GM12878 (cell line): ENCODE results near the gene S1PR4. TPM values are rescaled to one million over a fixed set of nuclear protein-coding genes. Genes with fewer than 3 reads are reported as not detected.

Experiments
- ATAC-seq: fragments of 200-7000 bp; cut with Tn5 transposase; 3 replicates; pipeline ENCODE4 v1.9.1; 2020; ENCODE audit warnings: mild to moderate bottlenecking, moderate library complexity
- BruUV-seq: library from RNA; stranded (reverse); fragments of 400-500 nt; replicated peaks from 2 replicates; lab custom pipeline; 2021; lab: Mats Ljungman, UMichigan
- CTCF ChIA-PET: fragments of 300-600 bp; sonication (Branson Sonifier 250); formaldehyde crosslinking; extraction: SDS; loops from one replicate; lab custom pipeline; 2021; ENCODE audit warnings: inconsistent platforms; lab: Yijun Ruan, JAX
- POLR2A ChIA-PET: fragments of 350-600 bp; formaldehyde crosslinking; extraction: SDS; loops from one replicate; lab custom pipeline; 2021; ENCODE audit warnings: inconsistent platforms; lab: Charles Lee
- RAD21 ChIA-PET: fragments of 300-600 bp; sonication (Branson Sonifier 250); formaldehyde crosslinking; loops from one replicate; lab custom pipeline; 2023; ENCODE audit warnings: antibody characterized with exemption; ENCODE audit not compliant: unreplicated experiment; lab: Charles Lee
- SMC1A ChIA-PET: fragments of 300-600 bp; sonication (Branson Sonifier 250); formaldehyde crosslinking; loops from one replicate; lab custom pipeline; 2023; ENCODE audit not compliant: unreplicated experiment, uncharacterized antibody; lab: Charles Lee
- DNase-seq: peaks from one replicate; pipeline ENCODE4 v3.0.0-alpha.2; 2011; ENCODE audit warnings: low read depth, low spot score
- FAIRE-seq: peaks from 3 replicates; lab custom pipeline; 2011; peaks lifted over from hg19 to GRCh38; lab: Jason Lieb, UNC
- H2AFZ ChIP-seq: 2 replicates; pipeline ENCODE4 v1.6.0; 2011; ENCODE audit warnings: low read depth, low read length, control low read depth; ENCODE audit not compliant: control insufficient read depth
- H3K27ac ChIP-seq: 2 replicates; pipeline ENCODE4 v1.5.1; 2011; ENCODE audit warnings: control low read depth; ENCODE audit not compliant: control insufficient read depth, insufficient read depth
- H3K27me3 ChIP-seq, 2 experiments: replicated peaks in 1 of 2; 2 replicates each; pipeline versions ENCODE4 v1.6.0 to v1.6.1; 2011; ENCODE audit warnings: low read length in 1 of 2; ENCODE audit not compliant: control insufficient read depth in 2 of 2, insufficient read depth in 2 of 2
- H3K36me3 ChIP-seq, 2 experiments: 2 replicates each; pipeline ENCODE4 v1.5.1; 2011; ENCODE audit warnings: low read length in 1 of 2; ENCODE audit not compliant: control insufficient read depth in 2 of 2, insufficient read depth in 2 of 2
- H3K4me1 ChIP-seq: 2 replicates; pipeline ENCODE4 v1.6.1; 2011; ENCODE audit warnings: mild to moderate bottlenecking, low read length, moderate library complexity, mixed read lengths; ENCODE audit not compliant: control insufficient read depth, insufficient read depth
- H3K4me2 ChIP-seq: 2 replicates; pipeline ENCODE4 v1.6.0; 2011; ENCODE audit warnings: control low read depth; ENCODE audit not compliant: control insufficient read depth, insufficient read depth
- H3K4me3 ChIP-seq: fragments of 200-600 bp; sonication (generic); 2 replicates; pipeline ENCODE4 v1.5.1; 2016
- H3K79me2 ChIP-seq: 2 replicates; pipeline ENCODE4 v1.6.0; 2011; ENCODE audit warnings: low read length; ENCODE audit not compliant: control insufficient read depth, insufficient read depth
- H3K9ac ChIP-seq: 2 replicates; pipeline ENCODE4 v1.8.0; 2011; ENCODE audit warnings: low read length, control low read depth, mixed read lengths; ENCODE audit not compliant: control insufficient read depth, insufficient read depth
- H3K9me3 ChIP-seq: replicated peaks from 3 replicates; pipeline ENCODE4 v1.5.1; 2011; ENCODE audit warnings: mild to moderate bottlenecking, low read length; ENCODE audit not compliant: control insufficient read depth, insufficient read depth
- H4K20me1 ChIP-seq: 2 replicates; pipeline ENCODE4 v1.6.0; 2011; ENCODE audit not compliant: control insufficient read depth, insufficient read depth
- BACH1 ChIP-seq: fragments of 450-650 bp; IDR thresholded peaks from 2 replicates; pipeline ENCODE4 v1.6.1; 2017; ENCODE audit warnings: mild to moderate bottlenecking, borderline replicate concordance
- MYC ChIP-seq: IDR thresholded peaks from 2 replicates; pipeline ENCODE4 v1.6.1; 2011; ENCODE audit warnings: mild to moderate bottlenecking, low read length, moderate library complexity, inconsistent platforms; ENCODE audit not compliant: insufficient read depth, insufficient replicate concordance, insufficient read length, severe bottlenecking
- RELB ChIP-seq: fragments of 450-650 bp; IDR thresholded peaks from 2 replicates; pipeline ENCODE4 v1.6.1; 2017; ENCODE audit warnings: low read depth, mild to moderate bottlenecking, moderate library complexity
- STAT1 ChIP-seq: fragments of 450-650 bp; conservative IDR thresholded peaks from 2 replicates; pipeline ENCODE4 v1.6.1; 2014; ENCODE audit warnings: antibody characterized with exemption, mild to moderate bottlenecking
- ZNF274 ChIP-seq: IDR thresholded peaks from one replicate; pipeline ENCODE4 v1.8.0; 2011; ENCODE audit not compliant: insufficient read length, insufficient read depth
- WGBS: methylation state at CpG from one replicate; pipeline ENCODE4 v1.1.6; 2016; ENCODE audit warnings: low lambda C conversion rate; ENCODE audit not compliant: insufficient replicate concordance, insufficient coverage; ENCODE audit errors: missing lambda C conversion rate; 5-methylcytosine and 5-hydroxymethylcytosine counted together
- in situ Hi-C: fragments of 300-500 bp; cut with MboI; formaldehyde crosslinking; loops from 9 replicates; pipeline ENCODE4 v1.14.3; 2018; ENCODE audit warnings: mixed read lengths
- intact Hi-C: fragments of 100-400 bp; cut with micrococcal nuclease; formaldehyde crosslinking; loops from one replicate; pipeline ENCODE4 v1.14.2; 2022; ENCODE audit not compliant: unreplicated experiment
- polyA plus RNA-seq, 11 experiments: library from polyadenylated mRNA; depleted of rRNA in 4 of 11; unstranded in 6 of 11; stranded (reverse) in 5 of 11; fragments of >200 nt; fragmentation: Nextera tagmentation in 4 of 11; fragmentation: Illumina TruSeq in 1 of 11; extraction: Ambion mirVana in 4 of 11; extraction: Trizol in 1 of 11; gene quantifications; 1 replicate in 1 of 11; 2 replicates in 10 of 11; pipeline versions ENCODE4 v1.2.1 to v1.2.3, GENCODE V29; 2011 to 2016; ENCODE audit warnings: inconsistent platforms in 2 of 11, missing spikeins in 2 of 11, low read depth in 1 of 11
- total RNA-seq, 4 experiments: library from RNA; depleted of rRNA in 3 of 4; stranded (reverse); fragments of >200 nt in 3 of 4; fragmentation: Illumina TruSeq in 1 of 4; extraction: Trizol in 1 of 4; gene quantifications; 2 replicates each; pipeline versions ENCODE4 v1.2.1 to v1.2.3, GENCODE V29; 2013 to 2021

Gene S1PR4
- total and polyA plus RNA-seq, 10 of the 15 experiments (the other 5 are each of a cell fraction or from before 2014, with no cell fraction given) = 0.19 to 57.7 (median 32.4) TPM; not detected in 1

DNA sequence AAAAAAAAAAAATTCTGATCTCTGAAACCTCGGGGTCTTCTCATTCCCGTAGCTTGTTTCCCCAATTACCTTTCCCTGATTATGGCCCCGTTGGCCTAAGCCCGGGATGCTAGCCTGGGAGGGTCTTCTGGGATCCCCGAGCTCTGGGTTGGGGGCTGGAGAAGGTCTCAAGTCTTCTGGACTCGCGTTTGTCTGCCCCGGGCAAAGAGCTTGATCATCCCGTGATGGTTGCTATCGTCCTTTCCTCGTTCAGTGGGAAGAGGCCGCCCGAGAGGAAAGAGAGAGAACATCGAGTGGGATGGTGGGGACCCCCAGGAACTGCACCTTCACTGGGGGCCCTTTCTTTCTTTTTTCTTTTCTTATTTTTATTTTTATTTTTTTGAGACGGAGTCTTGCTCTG, 40.3 kb upstream of the S1PR4 start:
- Histone ChIP-seq H4K20me1 (no peaks in the 10 kb centered on the region), H3K4me2 (no peak overlapping the region)
- FAIRE-seq = no peak

More for the DNA sequence above, 40.3 kb upstream of the S1PR4 start:
- H3K79me2 ChIP-seq = peaks cover 15% of the 10 kb centered on the region
- ChIA-PET CTCF (interaction anchor here (1.0 to 3.9 kb wide), 5 partner anchors 8 to 849 kb away, joined by 3 to 30 read pairs (median 5); no protein-coding TSS in a partner anchor), POLR2A (interaction anchor here (0.8 kb wide), 1 partner anchor 351 kb away, joined by 3 read pairs; no protein-coding TSS in a partner anchor), RAD21 (interaction anchor here (1.6 kb wide), 1 partner anchor 9 kb away, joined by 5 read pairs; no protein-coding TSS in a partner anchor), SMC1A (interaction anchor here (0.8 to 1.1 kb wide), 3 partner anchors 9 to 23 kb away, joined by 3 to 4 read pairs (median 4); no protein-coding TSS in a partner anchor)
- intact Hi-C loops = no loop called here
- in situ Hi-C loops = no loop called here
- no TSS peak for BruUV-seq
- no peaks in the 10 kb centered on the region for H3K27me3 ChIP-seq
- H3K4me1 ChIP-seq = peaks cover 19% of the 10 kb centered on the region
- no peak overlapping the region for H3K27ac ChIP-seq
- no peak overlapping the region for H3K4me3 ChIP-seq
- H3K9me3 ChIP-seq = no peaks in the 10 kb centered on the region; the same call in 2 of the 3 replicates
- H3K36me3 ChIP-seq = no peaks in the 10 kb centered on the region; a peak in 1 of 4 replicates
- H3K9ac ChIP-seq = no peak overlapping the region
- no peak for TF ChIP-seq ZNF274
- no peak for TF ChIP-seq MYC
- TF ChIP-seq RELB = no peak
- no peak for TF ChIP-seq BACH1
- no peak for TF ChIP-seq STAT1
- DNase-seq (no peak), ATAC-seq (no peak)
- 70% methylated on average over 14 of the region's 15 CpGs for WGBS
- no peak overlapping the region for H2AFZ ChIP-seq
